Measurements from ENCODE around the gene DHRSX.
"Not testable (repeated sequence)": the region's sequence is repeated elsewhere in the genome, so short reads cannot be mapped to it uniquely, and the experiment has no call there.

Gene DHRSX

DNA sequence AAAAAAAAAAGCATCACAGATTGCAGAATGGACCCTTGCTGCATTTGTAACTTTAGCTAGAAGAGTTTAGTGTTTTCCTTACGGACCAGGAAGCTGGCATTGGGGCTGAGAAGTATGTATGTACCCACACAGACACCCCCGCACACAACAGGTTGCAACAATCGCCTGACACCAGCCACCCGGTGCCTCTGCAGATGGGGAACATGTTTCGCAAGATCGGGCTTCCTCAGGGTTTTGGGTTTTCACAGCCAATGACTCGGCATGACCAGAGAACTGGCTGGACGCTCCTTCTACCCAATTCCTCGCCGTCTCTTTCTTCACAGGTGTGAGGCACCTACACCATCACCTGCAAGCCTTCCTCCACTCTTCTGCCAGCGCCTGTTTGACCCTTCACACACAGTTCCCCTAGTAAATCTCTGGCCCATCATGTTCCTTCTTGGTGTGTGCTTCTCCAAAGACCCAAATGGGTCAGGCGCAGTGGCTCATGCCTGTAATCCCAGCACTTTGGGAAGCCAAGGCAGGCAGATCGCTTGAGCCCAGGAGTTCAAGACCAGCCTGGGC, 70.4 kb downstream of the DHRSX start:
- peaks cover 80% of the 10 kb centered on the region for H3K36me3 Mint-ChIP-seq (ENCODE audit: low read depth)
- H3K4me1 Mint-ChIP-seq (ENCODE audit: low read depth) = peaks cover 4% of the 10 kb centered on the region
- H3K4me3 Mint-ChIP-seq = no peak overlapping the region
- no peak overlapping the region for H3K27ac Mint-ChIP-seq
- no peak for DNase-seq
- peaks cover 8% of the 10 kb centered on the region for H3K9me3 Mint-ChIP-seq
- no peaks in the 10 kb centered on the region for H3K27me3 Mint-ChIP-seq

DNA sequence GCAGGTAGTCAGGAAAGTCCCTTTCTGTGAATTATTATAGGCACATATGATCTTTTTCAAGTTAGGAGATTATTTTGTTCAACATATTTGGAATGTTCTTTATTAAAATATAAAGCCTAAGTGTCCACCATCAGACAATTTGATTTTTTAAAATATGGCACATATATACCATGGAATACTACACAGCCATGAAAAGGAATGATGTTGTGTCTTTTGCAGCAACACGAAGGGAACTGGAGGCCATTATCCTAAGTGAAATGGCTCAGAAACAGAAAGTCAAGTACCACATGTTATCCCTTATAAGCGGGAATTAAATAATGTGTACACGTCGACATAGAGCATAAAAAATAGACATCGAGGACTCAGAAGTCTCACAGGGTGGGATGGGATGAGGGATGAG, 73.0 kb downstream of the DHRSX start:
- H3K27ac Mint-ChIP-seq = no peak overlapping the region
- no peak for DNase-seq
- H3K36me3 Mint-ChIP-seq (ENCODE audit: low read depth) = peaks cover 76% of the 10 kb centered on the region
- no peak overlapping the region for H3K4me3 Mint-ChIP-seq
- H3K27me3 Mint-ChIP-seq = no peaks in the 10 kb centered on the region
- H3K9me3 Mint-ChIP-seq = peaks cover 7% of the 10 kb centered on the region
- H3K4me1 Mint-ChIP-seq (ENCODE audit: low read depth) = no peaks in the 10 kb centered on the region

DNA sequence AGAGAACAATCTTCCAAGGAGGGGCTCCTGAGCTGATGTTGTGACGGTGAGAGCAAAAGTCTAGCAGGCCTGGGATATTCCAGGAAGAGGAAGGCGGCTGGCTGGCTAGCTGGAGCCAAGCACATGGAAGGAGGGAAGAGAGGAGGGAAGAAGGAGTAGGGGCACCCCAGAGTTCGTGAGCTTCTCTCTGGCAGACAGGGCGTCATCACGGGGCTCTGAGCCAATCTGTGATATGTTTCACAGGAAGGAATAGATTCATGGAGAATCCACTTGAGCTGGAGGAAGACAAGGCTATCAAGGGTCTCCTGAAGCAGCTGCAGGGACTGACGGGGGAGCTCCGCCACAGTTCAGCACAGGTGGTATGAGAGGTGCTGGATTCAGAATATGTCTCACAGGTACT, 73.6 kb downstream of the DHRSX start:
- H3K36me3 Mint-ChIP-seq (ENCODE audit: low read depth) = peaks cover 74% of the 10 kb centered on the region
- peaks cover 7% of the 10 kb centered on the region for H3K9me3 Mint-ChIP-seq
- H3K27ac Mint-ChIP-seq = no peak overlapping the region
- DNase-seq = no peak
- no peaks in the 10 kb centered on the region for H3K4me1 Mint-ChIP-seq (ENCODE audit: low read depth)
- no peak overlapping the region for H3K4me3 Mint-ChIP-seq
- no peaks in the 10 kb centered on the region for H3K27me3 Mint-ChIP-seq

DNA sequence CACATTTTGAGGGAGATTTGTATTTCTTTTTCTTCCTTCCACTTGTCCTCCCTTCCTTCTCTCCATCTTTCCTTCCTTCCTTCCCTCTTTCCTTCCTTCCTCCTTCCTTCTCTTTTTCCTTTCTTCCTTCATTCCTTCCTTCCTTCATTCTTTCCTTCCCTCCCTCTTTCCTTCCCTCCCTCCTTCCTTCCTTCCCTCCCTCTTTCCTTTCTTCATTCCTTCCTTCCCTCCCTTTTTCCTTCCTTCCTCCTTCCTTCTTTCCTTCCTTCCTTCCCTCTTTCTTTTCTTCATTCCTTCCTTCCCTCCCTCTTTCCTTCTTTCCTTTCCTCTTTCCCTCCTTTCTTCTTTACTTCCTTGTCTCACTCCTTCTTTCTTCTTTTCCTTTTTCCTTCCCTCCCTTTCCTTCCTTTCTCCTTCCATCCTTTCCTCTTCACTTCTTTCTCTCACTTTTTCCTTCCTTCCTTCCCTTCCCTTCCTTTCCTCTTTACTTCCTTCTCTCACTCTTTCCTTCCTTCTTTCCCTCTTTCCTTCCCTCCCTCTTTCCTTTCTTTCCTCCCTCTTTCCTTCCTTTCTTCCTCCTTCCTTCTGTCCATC, 74.4 kb downstream of the DHRSX start:
- peaks cover 4% of the 10 kb centered on the region for H3K9me3 Mint-ChIP-seq
- no peak overlapping the region for H3K27ac Mint-ChIP-seq
- peaks cover 78% of the 10 kb centered on the region for H3K36me3 Mint-ChIP-seq (ENCODE audit: low read depth)
- no peak for DNase-seq
- H3K27me3 Mint-ChIP-seq = no peaks in the 10 kb centered on the region
- H3K4me3 Mint-ChIP-seq = no peak overlapping the region
- H3K4me1 Mint-ChIP-seq (ENCODE audit: low read depth) = no peaks in the 10 kb centered on the region

DNA sequence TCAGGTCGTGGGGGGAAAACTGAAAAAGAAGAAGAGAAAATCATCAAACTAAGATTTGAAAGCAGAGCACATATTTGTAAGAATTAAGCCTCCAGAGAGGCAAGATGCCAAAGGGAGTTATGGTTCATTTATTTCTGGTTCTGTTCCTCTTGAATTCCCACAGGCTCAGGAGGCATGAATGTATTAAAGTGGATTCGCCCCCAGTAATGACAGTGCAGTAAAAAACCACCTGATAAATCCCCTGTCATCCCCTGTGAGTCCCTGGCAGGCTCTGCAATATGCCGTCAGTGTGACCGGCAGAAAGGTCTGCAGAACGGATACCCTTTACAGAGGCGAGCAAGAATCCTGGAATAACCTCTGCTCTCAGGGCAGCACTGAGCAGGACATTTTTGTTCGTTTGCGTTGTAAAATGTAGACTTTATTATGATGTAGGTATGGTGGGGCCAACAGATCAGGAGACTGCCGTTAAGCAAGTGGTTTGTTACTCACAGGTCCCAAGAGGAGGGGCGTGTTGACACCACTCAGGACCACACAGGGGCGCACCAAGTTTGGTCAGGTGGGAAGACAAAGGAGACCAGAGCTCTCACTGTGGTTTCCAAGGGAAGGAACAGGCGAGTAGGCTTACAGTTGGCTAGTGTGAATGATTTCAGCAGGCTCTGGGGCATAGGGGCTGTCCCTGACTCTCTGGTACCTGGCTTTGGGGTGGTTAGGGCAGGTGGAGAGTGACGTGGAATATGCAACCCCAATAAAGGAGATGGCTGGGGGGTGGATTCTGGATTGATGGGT, 75.3 kb downstream of the DHRSX start:
- Mint-ChIP-seq H3K4me1 (ENCODE audit: low read depth) (no peaks in the 10 kb centered on the region), H3K4me3 (no peak overlapping the region), H3K36me3 (ENCODE audit: low read depth) (peaks cover 82% of the 10 kb centered on the region), H3K9me3 (peaks cover 5% of the 10 kb centered on the region), H3K27ac (no peak overlapping the region), H3K27me3 (no peaks in the 10 kb centered on the region)
- DNase-seq = no peak

DNA sequence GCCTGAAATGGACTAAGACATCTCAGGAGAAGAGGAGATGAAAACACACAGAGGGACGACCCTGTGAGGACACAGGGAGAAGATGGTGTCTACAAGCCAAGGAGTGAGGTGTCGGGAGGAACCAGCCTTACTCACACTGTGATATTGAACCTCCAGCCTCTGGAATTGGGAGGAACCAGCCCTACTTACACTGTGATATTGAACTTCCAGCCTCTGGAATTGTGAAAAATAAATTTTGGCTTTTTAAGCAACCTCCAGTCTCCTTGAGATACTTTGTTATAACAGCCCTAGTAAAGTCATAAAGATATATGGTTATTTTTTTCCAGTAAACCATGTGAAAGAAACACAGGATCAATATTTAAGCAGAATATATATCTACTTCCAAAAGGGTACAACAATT, 76.5 kb downstream of the DHRSX start:
- H3K4me3 Mint-ChIP-seq = no peak overlapping the region
- H3K4me1 Mint-ChIP-seq (ENCODE audit: low read depth) = no peaks in the 10 kb centered on the region
- peaks cover 5% of the 10 kb centered on the region for H3K9me3 Mint-ChIP-seq
- H3K27me3 Mint-ChIP-seq = no peaks in the 10 kb centered on the region
- peaks cover 70% of the 10 kb centered on the region for H3K36me3 Mint-ChIP-seq (ENCODE audit: low read depth)
- no peak overlapping the region for H3K27ac Mint-ChIP-seq
- no peak for DNase-seq

DNA sequence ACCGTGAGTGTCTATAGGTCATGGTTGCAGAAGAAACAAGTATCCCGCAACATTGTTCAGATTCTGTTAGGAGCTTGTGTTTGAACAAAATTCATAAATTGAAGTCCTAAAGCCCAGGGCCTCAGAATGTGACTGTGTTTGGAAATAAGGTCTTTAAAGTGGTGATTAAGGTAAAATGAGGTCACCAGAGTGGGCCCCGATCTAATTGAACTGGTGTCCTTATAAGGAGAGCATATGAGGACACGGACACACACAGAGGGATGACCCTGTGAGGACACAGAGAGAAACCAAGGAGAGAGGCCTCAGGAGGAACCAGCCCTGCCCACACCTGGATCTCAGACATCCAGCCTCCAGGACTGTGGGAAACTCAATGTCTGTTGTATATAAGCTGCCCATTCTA, 76.9 kb downstream of the DHRSX start:
- Mint-ChIP-seq H3K4me3 (no peak overlapping the region), H3K27me3 (no peaks in the 10 kb centered on the region), H3K27ac (no peak overlapping the region), H3K4me1 (ENCODE audit: low read depth) (no peaks in the 10 kb centered on the region), H3K9me3 (peaks cover 5% of the 10 kb centered on the region), H3K36me3 (ENCODE audit: low read depth) (peaks cover 68% of the 10 kb centered on the region)
- no peak for DNase-seq

DNA sequence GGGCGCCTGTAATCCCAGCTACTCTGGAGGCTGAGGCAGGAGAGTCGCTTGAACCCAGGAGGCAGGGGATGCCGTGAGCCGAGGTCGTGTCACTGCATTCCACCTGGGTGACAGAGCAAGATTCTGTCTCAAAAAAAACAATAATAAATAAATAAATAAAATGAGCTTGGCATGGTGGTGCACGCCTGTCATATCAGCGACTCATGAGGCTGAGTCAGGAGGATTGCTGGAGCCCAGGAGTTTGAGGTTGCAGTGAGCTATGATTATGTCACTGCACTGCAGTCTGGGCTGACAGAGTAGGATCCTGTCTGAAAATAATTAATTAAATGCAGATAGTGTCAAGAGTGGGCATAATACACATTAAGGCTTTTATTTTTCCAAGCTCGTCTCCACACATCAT, 77.5 kb downstream of the DHRSX start:
- Mint-ChIP-seq H3K36me3 (ENCODE audit: low read depth) (peaks cover 63% of the 10 kb centered on the region), H3K27ac (no peak overlapping the region), H3K9me3 (peaks cover 6% of the 10 kb centered on the region), H3K27me3 (no peaks in the 10 kb centered on the region), H3K4me3 (no peak overlapping the region), H3K4me1 (ENCODE audit: low read depth) (no peaks in the 10 kb centered on the region)
- DNase-seq = no peak

DNA sequence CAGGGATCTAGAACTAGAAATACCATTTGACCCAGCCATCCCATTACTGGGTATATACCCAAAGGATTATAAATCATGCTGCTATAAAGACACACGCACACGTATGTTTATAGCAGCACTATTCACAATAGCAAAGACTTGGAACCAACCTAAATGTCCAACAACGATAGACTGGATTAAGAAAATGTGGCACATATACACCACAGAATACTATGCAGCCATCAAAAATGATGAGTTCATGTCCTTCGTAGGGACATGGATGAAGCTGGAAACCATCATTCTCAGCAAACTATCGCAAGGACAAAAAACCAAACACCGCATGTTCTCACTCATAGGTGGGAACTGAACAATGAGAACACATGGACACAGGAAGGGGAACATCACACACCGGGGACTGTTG, 81.4 kb downstream of the DHRSX start:
- H3K4me1 Mint-ChIP-seq (ENCODE audit: low read depth); H3K27ac Mint-ChIP-seq; H3K4me3 Mint-ChIP-seq; DNase-seq; H3K9me3 Mint-ChIP-seq; H3K27me3 Mint-ChIP-seq: not testable (repeated sequence)
- H3K36me3 Mint-ChIP-seq (ENCODE audit: low read depth) = peaks cover 32% of the 10 kb centered on the region

DNA sequence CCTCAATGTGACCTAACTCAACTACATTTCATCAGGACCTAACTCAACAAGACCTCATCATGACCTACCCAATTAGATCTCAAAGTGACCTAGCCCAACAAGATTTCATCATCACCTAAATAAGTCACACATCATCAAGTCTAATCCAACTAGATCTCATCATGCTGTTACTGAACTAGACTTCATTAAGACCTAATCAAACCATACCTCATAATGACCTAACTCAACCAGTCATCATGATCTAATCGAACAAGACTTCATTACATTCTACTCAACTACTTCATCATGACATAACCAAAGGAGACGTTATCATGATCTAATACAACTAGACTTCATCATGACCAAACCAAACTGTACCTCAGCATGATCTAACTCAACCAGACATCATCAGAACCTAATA, 82.8 kb downstream of the DHRSX start:
- H3K27me3 Mint-ChIP-seq = no peaks in the 10 kb centered on the region
- DNase-seq = no peak
- H3K4me1 Mint-ChIP-seq (ENCODE audit: low read depth) = no peaks in the 10 kb centered on the region
- peaks cover 21% of the 10 kb centered on the region for H3K36me3 Mint-ChIP-seq (ENCODE audit: low read depth)
- H3K27ac Mint-ChIP-seq = no peak overlapping the region
- H3K4me3 Mint-ChIP-seq = no peak overlapping the region
- H3K9me3 Mint-ChIP-seq = peaks cover 6% of the 10 kb centered on the region

DNA sequence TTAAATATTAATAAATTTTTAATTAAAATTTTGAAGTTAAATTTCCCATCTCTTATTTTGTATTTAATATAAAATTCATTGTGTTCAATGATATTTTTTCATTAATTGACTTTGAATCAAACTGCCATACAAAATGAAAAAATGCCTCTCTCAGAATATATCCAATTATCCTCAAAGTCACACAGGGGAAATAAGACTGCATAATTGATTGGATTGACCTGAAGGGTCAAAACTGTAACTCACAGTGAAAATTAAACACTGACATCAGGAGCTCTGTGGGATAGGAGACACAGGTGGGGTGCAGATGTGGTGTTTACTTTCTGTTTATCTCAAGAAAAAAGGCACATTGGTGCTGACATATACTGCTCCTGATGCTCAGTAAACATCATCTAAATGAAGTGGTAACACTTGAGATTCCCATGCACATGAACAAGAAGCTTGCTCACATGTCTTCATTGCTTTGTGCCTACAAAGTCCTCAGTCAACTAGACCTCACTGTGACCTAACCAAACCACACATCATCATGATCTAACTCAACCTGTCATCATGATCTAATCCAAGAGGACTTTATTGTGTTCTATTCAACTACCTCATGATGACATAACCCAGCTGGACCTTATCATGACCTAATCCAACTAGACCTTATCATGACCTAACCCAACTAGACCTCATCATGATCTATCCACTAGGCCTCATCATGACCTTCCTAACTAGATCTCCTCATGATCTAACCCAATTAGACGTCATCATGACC, 83.7 kb downstream of the DHRSX start:
- H3K9me3 Mint-ChIP-seq = peaks cover 6% of the 10 kb centered on the region
- peaks cover 20% of the 10 kb centered on the region for H3K36me3 Mint-ChIP-seq (ENCODE audit: low read depth)
- H3K4me3 Mint-ChIP-seq = no peak overlapping the region
- H3K4me1 Mint-ChIP-seq (ENCODE audit: low read depth) = no peaks in the 10 kb centered on the region
- no peak for DNase-seq
- H3K27me3 Mint-ChIP-seq = no peaks in the 10 kb centered on the region
- H3K27ac Mint-ChIP-seq = no peak overlapping the region

DNA sequence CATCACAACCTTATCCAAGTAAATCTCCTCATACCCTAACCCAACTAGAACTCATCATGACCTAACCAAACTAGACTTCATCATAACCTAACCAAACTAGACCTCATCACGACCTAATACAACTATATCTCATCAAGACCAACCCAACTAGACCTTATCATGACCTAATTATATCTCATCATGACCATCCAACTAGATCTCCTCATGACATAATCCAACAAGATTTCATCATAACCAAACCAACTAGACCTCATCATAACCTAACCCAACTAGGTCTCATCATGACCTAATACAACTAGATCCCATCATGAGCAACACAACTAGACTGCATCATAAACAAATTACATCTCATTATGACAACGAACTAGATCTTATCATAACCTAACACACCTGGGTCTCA, 86.4 kb downstream of the DHRSX start:
- no peak overlapping the region for H3K4me3 Mint-ChIP-seq
- H3K9me3 Mint-ChIP-seq = peaks cover 4% of the 10 kb centered on the region
- no peak for DNase-seq
- H3K36me3 Mint-ChIP-seq (ENCODE audit: low read depth) = peaks cover 26% of the 10 kb centered on the region
- no peaks in the 10 kb centered on the region for H3K4me1 Mint-ChIP-seq (ENCODE audit: low read depth)
- no peak overlapping the region for H3K27ac Mint-ChIP-seq
- no peaks in the 10 kb centered on the region for H3K27me3 Mint-ChIP-seq

DNA sequence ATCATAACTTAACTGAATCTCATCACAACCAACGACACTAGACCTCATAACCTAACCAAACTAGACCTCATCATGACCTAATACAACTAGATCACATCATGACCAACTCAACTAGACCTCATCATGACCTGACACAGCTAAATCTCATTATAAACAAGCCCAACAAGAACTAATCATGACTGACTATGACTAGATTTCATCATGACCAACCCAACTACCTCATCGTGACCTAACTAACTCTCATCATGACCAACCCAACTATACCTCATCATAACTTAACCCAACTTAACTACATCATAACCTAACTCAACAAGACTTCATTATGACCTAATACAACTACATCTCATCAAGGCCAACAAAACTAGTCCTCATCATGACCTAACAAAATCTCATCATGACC, 86.8 kb downstream of the DHRSX start:
- Mint-ChIP-seq H3K9me3 (peaks cover 4% of the 10 kb centered on the region), H3K4me1 (ENCODE audit: low read depth) (no peaks in the 10 kb centered on the region), H3K27ac (no peak overlapping the region), H3K4me3 (no peak overlapping the region), H3K27me3 (no peaks in the 10 kb centered on the region), H3K36me3 (ENCODE audit: low read depth) (peaks cover 30% of the 10 kb centered on the region)
- DNase-seq = no peak

DNA sequence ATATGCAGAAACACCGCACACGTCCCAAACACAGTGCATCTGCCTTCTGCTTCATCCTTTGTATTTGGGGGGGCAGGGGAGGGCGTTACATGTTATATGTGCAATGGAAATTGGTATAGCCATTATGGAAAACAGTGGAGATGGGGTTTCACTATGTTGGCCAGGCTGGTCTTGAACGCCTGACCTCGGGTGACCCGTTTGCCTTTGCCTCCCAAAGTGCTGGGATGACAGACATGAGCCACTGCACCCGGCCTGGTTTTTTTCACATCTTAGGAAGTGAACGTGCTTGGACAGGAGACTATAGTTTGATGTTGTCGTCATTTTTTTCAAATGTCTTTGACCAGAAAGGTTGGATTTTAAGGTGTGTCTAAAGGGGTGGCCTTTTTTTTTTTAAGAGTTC, 88.6 kb downstream of the DHRSX start:
- no peak for DNase-seq
- Mint-ChIP-seq H3K4me1 (ENCODE audit: low read depth) (no peaks in the 10 kb centered on the region), H3K27ac (no peak overlapping the region), H3K4me3 (no peak overlapping the region), H3K27me3 (no peaks in the 10 kb centered on the region), H3K9me3 (peaks cover 5% of the 10 kb centered on the region), H3K36me3 (ENCODE audit: low read depth) (peaks cover 47% of the 10 kb centered on the region)

All from activated T-cell treated with anti-CD3 and anti-CD28 coated beads, Interleukin-2, amount 50 U/mL, for 24 hours (primary cell).